SK-N-SH treated with all-trans-retinoic acid at 6 μM for 48 hours (cell line): ENCODE results near the gene ATRX.

Source experiments
- ARNTL ChIP-seq: fragments of 450-650 bp; formaldehyde crosslinking; IDR thresholded peaks from 2 replicates; pipeline ENCODE4 v1.5.0; 2020; ENCODE audit warnings: low read depth, mild to moderate bottlenecking, moderate library complexity, borderline replicate concordance
- CSDC2 ChIP-seq: fragments of 250-450 bp; sonication (Bioruptor Pico); IDR thresholded peaks from 2 replicates; pipeline ENCODE4 v1.5.0; 2020; ENCODE audit warnings: mild to moderate bottlenecking, moderate library complexity
- ESRRG ChIP-seq: fragments of 250-450 bp; sonication (Bioruptor Pico); IDR thresholded peaks from 2 replicates; pipeline ENCODE4 v1.6.1; 2021; ENCODE audit warnings: mild to moderate bottlenecking
- ISL1 ChIP-seq: fragments of 250-450 bp; sonication (Bioruptor Pico); IDR thresholded peaks from 2 replicates; pipeline ENCODE4 v2.1.2; 2022; ENCODE audit warnings: mild to moderate bottlenecking, moderate library complexity
- OSR1 ChIP-seq: fragments of 250-450 bp; sonication (Bioruptor Pico); IDR thresholded peaks from 2 replicates; pipeline ENCODE4 v1.8.0; 2022; ENCODE audit warnings: moderate library complexity, mild to moderate bottlenecking, inconsistent platforms
- PPARA ChIP-seq: fragments of 250-450 bp; sonication (Bioruptor Pico); IDR thresholded peaks from 2 replicates; pipeline ENCODE4 v1.5.0; 2020; ENCODE audit warnings: mild to moderate bottlenecking, borderline replicate concordance
- ZFP3 ChIP-seq: fragments of 250-450 bp; sonication (Bioruptor Pico); IDR thresholded peaks from 2 replicates; pipeline ENCODE4 v1.5.0; 2020; ENCODE audit warnings: mild to moderate bottlenecking, moderate library complexity
- TF ChIP-seq, protein P1 (sequence below): fragments of 250-450 bp; sonication (Bioruptor Pico); IDR thresholded peaks from 2 replicates; pipeline ENCODE4 v1.8.0; 2020; ENCODE audit warnings: mild to moderate bottlenecking, moderate library complexity, borderline replicate concordance
- TF ChIP-seq, protein P2 (sequence below): fragments of 250-450 bp; sonication (Bioruptor Pico); IDR thresholded peaks from 2 replicates; pipeline ENCODE4 v1.5.1; 2021; ENCODE audit warnings: mild to moderate bottlenecking, moderate library complexity

DNA sequence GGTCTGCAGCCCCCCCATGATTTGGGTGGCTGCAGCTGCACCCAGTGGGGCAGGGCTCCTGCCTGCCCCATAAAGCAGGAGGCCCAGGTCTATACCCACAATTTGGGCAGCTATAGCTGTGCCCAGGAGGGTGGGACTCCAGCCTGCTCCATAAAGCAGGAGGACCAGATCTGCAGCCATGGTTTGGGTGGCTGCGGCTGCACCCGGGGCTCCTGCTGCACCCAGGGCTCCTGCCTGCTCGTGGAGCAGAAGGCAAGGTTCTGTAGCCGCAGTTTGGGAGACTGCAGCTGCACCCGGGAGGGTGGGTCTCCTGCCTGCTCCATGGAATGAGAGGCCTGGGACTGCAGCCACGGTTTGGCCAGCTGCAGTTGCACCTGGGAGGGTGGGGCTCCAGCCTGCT, 81.1 kb downstream of the ATRX start:
- TF ChIP-seq, protein P1, sequence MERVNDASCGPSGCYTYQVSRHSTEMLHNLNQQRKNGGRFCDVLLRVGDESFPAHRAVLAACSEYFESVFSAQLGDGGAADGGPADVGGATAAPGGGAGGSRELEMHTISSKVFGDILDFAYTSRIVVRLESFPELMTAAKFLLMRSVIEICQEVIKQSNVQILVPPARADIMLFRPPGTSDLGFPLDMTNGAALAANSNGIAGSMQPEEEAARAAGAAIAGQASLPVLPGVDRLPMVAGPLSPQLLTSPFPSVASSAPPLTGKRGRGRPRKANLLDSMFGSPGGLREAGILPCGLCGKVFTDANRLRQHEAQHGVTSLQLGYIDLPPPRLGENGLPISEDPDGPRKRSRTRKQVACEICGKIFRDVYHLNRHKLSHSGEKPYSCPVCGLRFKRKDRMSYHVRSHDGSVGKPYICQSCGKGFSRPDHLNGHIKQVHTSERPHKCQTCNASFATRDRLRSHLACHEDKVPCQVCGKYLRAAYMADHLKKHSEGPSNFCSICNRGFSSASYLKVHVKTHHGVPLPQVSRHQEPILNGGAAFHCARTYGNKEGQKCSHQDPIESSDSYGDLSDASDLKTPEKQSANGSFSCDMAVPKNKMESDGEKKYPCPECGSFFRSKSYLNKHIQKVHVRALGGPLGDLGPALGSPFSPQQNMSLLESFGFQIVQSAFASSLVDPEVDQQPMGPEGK (CRISPR knock-in tag), result no peak
- TF ChIP-seq PPARA (CRISPR knock-in tag), result no peak
- no peak for TF ChIP-seq OSR1 (CRISPR knock-in tag)
- TF ChIP-seq ARNTL (CRISPR knock-in tag), result no peak
- no peak for TF ChIP-seq ESRRG (CRISPR knock-in tag)
- TF ChIP-seq, protein P2, sequence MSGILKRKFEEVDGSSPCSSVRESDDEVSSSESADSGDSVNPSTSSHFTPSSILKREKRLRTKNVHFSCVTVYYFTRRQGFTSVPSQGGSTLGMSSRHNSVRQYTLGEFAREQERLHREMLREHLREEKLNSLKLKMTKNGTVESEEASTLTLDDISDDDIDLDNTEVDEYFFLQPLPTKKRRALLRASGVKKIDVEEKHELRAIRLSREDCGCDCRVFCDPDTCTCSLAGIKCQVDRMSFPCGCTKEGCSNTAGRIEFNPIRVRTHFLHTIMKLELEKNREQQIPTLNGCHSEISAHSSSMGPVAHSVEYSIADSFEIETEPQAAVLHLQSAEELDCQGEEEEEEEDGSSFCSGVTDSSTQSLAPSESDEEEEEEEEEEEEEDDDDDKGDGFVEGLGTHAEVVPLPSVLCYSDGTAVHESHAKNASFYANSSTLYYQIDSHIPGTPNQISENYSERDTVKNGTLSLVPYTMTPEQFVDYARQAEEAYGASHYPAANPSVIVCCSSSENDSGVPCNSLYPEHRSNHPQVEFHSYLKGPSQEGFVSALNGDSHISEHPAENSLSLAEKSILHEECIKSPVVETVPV (CRISPR knock-in tag), result no peak
- no peak for TF ChIP-seq ISL1 (CRISPR knock-in tag)
- no peak for TF ChIP-seq ZFP3 (CRISPR knock-in tag)
- no peak for TF ChIP-seq CSDC2 (CRISPR knock-in tag)
